T follicular helper cell (primary cell): ENCODE data around the gene RBM43.

Source experiments
- DNase-seq: peaks from one replicate; pipeline ENCODE4 v3.0.0-alpha.2; 2020; ENCODE audit warnings: low read depth

RBM43 gene

GRCh38 chr2:151217343-151217742, 44.3 kb downstream of the RBM43 start:
- no peak for DNase-seq

- no peak for DNase-seq
Observed at GRCh38 chr2:151207100-151207499, 54.6 kb downstream of the RBM43 start.

DNA sequence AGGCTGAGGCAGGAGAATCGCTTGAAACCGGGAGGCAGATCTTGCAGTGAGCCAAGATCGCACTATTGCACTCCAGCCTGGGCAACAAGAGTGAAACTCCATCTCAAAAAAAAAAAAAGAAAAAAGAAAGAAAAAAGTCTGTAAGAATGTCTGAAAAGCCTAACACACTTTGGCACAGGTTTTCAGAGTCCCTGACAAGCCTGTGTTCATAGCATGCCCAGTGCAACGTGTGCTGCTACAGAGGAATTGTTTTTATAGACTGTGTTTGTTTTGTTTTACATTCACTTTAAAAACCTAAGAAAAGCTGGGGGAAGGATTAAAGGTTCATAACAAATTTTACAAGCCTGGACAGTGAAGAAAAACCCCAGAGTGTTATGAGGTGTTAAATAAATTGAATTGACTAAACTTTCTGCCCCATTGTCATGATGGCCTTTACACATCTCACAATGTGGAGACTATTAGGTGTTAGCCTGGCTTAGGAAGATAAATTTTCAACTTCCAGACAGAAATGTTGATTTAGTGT, 55.2 kb downstream of the RBM43 start:
- DNase-seq, result no peak

- DNase-seq, result no peak
Observed at GRCh38 chr2:151205571-151205970, 56.1 kb downstream of the RBM43 start.

DNA sequence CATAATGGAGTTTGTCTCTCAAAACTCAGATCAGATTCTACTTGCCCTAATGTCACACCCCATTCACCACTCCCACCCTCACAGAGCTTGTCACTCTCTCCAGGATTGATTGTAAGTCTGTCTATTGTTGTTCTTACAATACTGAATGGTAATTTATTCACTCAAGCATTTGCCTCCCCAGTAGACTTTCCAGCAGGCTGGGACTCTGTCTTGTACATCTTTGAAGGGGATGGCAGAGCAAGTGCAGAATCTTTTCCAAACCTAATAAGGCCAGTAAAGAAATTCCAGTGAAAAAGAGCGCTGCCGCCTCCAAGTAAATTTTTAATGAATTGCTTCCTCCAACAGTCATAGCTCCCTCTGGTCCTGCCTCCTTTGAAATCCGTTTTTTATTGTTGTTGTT, 56.9 kb downstream of the RBM43 start:
- no peak for DNase-seq

DNA sequence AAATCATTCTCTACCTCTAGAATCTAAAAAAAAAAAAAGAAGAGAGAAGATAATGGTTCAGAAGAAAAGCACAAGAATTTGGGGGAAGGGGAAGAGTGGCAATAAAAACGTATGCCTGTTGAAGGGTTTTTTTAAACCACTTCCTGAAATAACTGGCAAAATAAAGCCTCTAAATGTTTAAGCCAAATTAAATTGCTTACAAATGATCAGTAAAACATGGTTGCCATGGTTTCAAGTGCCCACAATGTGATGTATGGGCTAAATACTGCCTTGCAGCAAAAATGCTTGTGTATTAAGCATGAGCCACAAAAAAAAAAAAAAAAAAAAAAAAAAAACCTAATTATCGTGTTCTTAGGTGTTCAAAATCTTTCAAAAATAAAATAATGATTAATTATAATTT, 60.8 kb downstream of the RBM43 start:
- DNase-seq, result no peak

DNA sequence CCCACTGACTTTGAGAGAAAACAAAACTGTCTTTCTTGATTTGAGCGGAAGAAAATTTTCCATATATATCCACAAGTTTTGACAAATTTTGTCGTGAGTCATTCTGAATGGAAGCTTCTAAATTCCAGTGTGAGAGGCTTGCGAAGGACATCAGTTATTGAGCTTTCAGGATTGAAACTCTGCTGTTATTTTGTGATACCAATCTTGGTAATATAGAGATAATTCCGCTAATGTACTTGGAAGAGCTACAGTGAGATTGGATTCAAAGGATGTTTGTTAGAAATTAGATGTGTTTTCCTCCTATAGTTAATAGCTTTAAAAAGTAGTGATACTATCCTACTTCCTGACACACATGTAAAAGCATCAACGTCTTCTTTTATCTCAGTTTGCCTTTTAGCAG, 61.4 kb downstream of the RBM43 start:
- no peak for DNase-seq

DNA sequence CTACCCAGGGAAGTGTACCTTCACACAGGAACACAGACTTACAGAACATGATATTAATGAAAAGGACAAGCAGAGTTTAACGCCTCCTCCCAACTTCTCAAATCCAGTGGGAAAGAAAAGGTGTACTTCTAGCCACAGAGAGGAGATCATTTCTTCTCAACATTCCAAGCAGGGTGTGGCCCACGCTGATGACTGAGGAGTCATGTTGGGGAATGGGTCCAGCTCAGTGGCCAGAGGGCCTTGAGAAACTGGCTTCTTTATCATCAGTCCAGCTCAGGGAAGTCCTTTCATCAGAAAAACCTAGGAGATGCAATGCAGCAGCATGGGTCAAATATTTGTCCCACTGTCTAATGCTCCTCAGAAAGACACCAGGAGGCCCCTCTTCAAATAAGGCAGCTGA, 63.0 kb downstream of the RBM43 start:
- no peak for DNase-seq
